Measurements from ENCODE around the gene IL36B.

The IL36B gene

GRCh38 chr2:113015042-113015441 lies 37.6 kb downstream of the IL36B start:
- no peak overlapping the region for H3K4me3 ChIP-seq (ENCODE audit: low read depth, low read length)
- TF ChIP-seq CTCF (IDR thresholded peaks at IDR 0.05; ENCODE audit: insufficient read depth, low read depth, low read length, missing control alignments) = no peak
- DNase-seq (ENCODE audit: low read depth) = no peak

- TF ChIP-seq CTCF (IDR thresholded peaks at IDR 0.05; ENCODE audit: insufficient read depth, low read depth, low read length, missing control alignments) = no peak
- no peak overlapping the region for H3K4me3 ChIP-seq (ENCODE audit: low read depth, low read length)
- no peak for DNase-seq (ENCODE audit: low read depth)
Measured at GRCh38 chr2:113014067-113014466, 38.6 kb downstream of the IL36B start.

GRCh38 chr2:113013336-113013661 lies 39.4 kb downstream of the IL36B start:
- TF ChIP-seq CTCF (IDR thresholded peaks at IDR 0.05; ENCODE audit: insufficient read depth, low read depth, low read length, missing control alignments) = no peak
- no peak for DNase-seq (ENCODE audit: low read depth)
- no peak overlapping the region for H3K4me3 ChIP-seq (ENCODE audit: low read depth, low read length)

GRCh38 chr2:113012436-113013335 lies 40.0 kb downstream of the IL36B start:
- TF ChIP-seq CTCF (IDR thresholded peaks at IDR 0.05; ENCODE audit: insufficient read depth, low read depth, low read length, missing control alignments) = no peak
- no peak for DNase-seq (ENCODE audit: low read depth)

GRCh38 chr2:113011108-113011507 lies 41.6 kb downstream of the IL36B start:
- H3K4me3 ChIP-seq (ENCODE audit: low read depth, low read length) = no peak overlapping the region
- no peak for TF ChIP-seq CTCF (IDR thresholded peaks at IDR 0.05; ENCODE audit: insufficient read depth, low read depth, low read length, missing control alignments)
- no peak for DNase-seq (ENCODE audit: low read depth)

More at GRCh38 chr2:113012436-113013335, 40.0 kb downstream of the IL36B start:
- H3K4me3 ChIP-seq (ENCODE audit: low read depth, low read length) = no peak overlapping the region

GRCh38 chr2:113010088-113010487 lies 42.6 kb downstream of the IL36B start:
- H3K4me3 ChIP-seq (ENCODE audit: low read depth, low read length) = no peak overlapping the region
- no peak for DNase-seq (ENCODE audit: low read depth)
- no peak for TF ChIP-seq CTCF (IDR thresholded peaks at IDR 0.05; ENCODE audit: insufficient read depth, low read depth, low read length, missing control alignments)

GRCh38 chr2:113009622-113010021 lies 43.0 kb downstream of the IL36B start:
- H3K4me3 ChIP-seq (ENCODE audit: low read depth, low read length) = no peak overlapping the region
- DNase-seq (ENCODE audit: low read depth) = no peak
- TF ChIP-seq CTCF (IDR thresholded peaks at IDR 0.05; ENCODE audit: insufficient read depth, low read depth, low read length, missing control alignments) = no peak

Measured in GM12865 (cell line).